B cell (primary cell): ENCODE data around the gene CRIM1. TPM values are rescaled to one million over a fixed set of nuclear protein-coding genes. Genes with fewer than 3 reads are reported as not detected.

Experiments
- ATAC-seq: fragments of 200-7000 bp; cut with Tn5 transposase; one replicate; pipeline ENCODE4 v1.10.0; 2021; ENCODE audit warnings: low read depth, mild to moderate bottlenecking, moderate number of reproducible peaks, moderate library complexity
- CTCF ChIA-PET: fragments of 350-600 bp; sonication (Branson Sonifier 250); formaldehyde crosslinking; loops from one replicate; lab custom pipeline; 2021; ENCODE audit warnings: antibody characterized with exemption, inconsistent platforms; lab: Charles Lee
- POLR2A ChIA-PET: fragments of 350-600 bp; sonication (Branson Sonifier 250); formaldehyde crosslinking; loops from one replicate; lab custom pipeline; 2021; ENCODE audit warnings: antibody characterized with exemption; lab: Charles Lee
- DNase-seq: peaks from one replicate; pipeline ENCODE4 v3.0.0; 2013
- H2AFZ ChIP-seq: 2 replicates; pipeline ENCODE4 v1.6.1; 2012; ENCODE audit warnings: mild to moderate bottlenecking, low read depth, low read length; ENCODE audit not compliant: insufficient read depth, poor library complexity, severe bottlenecking
- H3K27ac ChIP-seq, 2 donors: 1 replicate in 1 of 2; 2 replicates in 1 of 2; pipeline ENCODE4 v1.5.1; 2012 to 2013; ENCODE audit warnings: low read length in 2 of 2, mild to moderate bottlenecking in 2 of 2, moderate library complexity in 1 of 2
- H3K27me3 ChIP-seq, 4 experiments: fragments of 200-600 bp in 1 of 4; sonication (generic) in 1 of 4; replicated peaks in 1 of 4; 1 replicate in 2 of 4; 2 replicates in 2 of 4; pipeline versions ENCODE4 v1.6.1 to v1.7.0; 2013 to 2016; ENCODE audit warnings: low read length in 3 of 4, mild to moderate bottlenecking in 2 of 4, mixed read lengths in 1 of 4, moderate library complexity in 1 of 4; ENCODE audit not compliant: insufficient read depth in 4 of 4, control insufficient read depth in 3 of 4; ENCODE audit errors: control extremely low read depth in 1 of 4
- H3K36me3 ChIP-seq, 2 experiments: replicated peaks in 1 of 2; 1 replicate in 1 of 2; 2 replicates in 1 of 2; pipeline versions ENCODE4 v1.6.1 to v1.7.1; 2013; ENCODE audit warnings: low read length in 1 of 2; ENCODE audit not compliant: insufficient read depth in 2 of 2, control insufficient read depth in 1 of 2; ENCODE audit errors: control extremely low read depth in 1 of 2, extremely low read depth in 1 of 2
- H3K4me1 ChIP-seq, 2 donors: fragments of 200-600 bp in 1 of 2; sonication (generic) in 1 of 2; 1 replicate in 1 of 2; 2 replicates in 1 of 2; pipeline versions ENCODE4 v1.5.1 to v1.6.1; 2013 to 2017; ENCODE audit warnings: low read length in 2 of 2; ENCODE audit not compliant: control insufficient read depth in 2 of 2, insufficient read depth in 2 of 2
- H3K4me2 ChIP-seq: replicated peaks from 2 replicates; pipeline ENCODE3; 2012; ENCODE audit warnings: mild to moderate bottlenecking, low read depth, low read length; ENCODE audit not compliant: poor library complexity, severe bottlenecking
- H3K4me3 ChIP-seq, 5 experiments: fragments of 200-600 bp in 1 of 5; sonication (generic) in 1 of 5; 1 replicate in 3 of 5; 2 replicates in 2 of 5; pipeline versions ENCODE4 v1.5.1 to v1.7.0; 2011 to 2016; ENCODE audit warnings: low read length in 4 of 5, mild to moderate bottlenecking in 4 of 5, low read depth in 2 of 5, control low read depth in 1 of 5, moderate library complexity in 1 of 5; ENCODE audit not compliant: insufficient read depth in 1 of 5; ENCODE audit errors: control extremely low read depth in 1 of 5, extremely low read depth in 1 of 5
- H3K79me2 ChIP-seq: fragments of 200-600 bp; sonication (generic); one replicate; pipeline ENCODE4 v1.6.0; 2016; ENCODE audit warnings: low read length; ENCODE audit not compliant: control insufficient read depth, insufficient read depth
- H3K9ac ChIP-seq: fragments of 200-600 bp; sonication (generic); 2 replicates; pipeline ENCODE4 v1.6.1; 2017; ENCODE audit warnings: mild to moderate bottlenecking, low read length, moderate library complexity
- H3K9me3 ChIP-seq, 3 donors: one replicate each; pipeline versions ENCODE4 v1.6.1 to v1.7.1; 2013; ENCODE audit warnings: low read length in 2 of 3; ENCODE audit not compliant: control insufficient read depth in 2 of 3, insufficient read depth in 1 of 3; ENCODE audit errors: control extremely low read depth in 1 of 3
- H4K20me1 ChIP-seq: 2 replicates; pipeline ENCODE4 v1.6.0; 2012; ENCODE audit warnings: mild to moderate bottlenecking, low read length; ENCODE audit not compliant: insufficient read depth, control insufficient read depth, poor library complexity, severe bottlenecking
- H3K27ac Mint-ChIP-seq: one replicate; pipeline ENCODE4 v1.8.0; 2021; ENCODE audit warnings: mixed read lengths
- H3K27me3 Mint-ChIP-seq: one replicate; pipeline ENCODE4 v1.8.0; 2021; ENCODE audit warnings: mixed read lengths
- H3K4me1 Mint-ChIP-seq: one replicate; pipeline ENCODE4 v1.8.0; 2021; ENCODE audit warnings: mixed read lengths
- H3K4me3 Mint-ChIP-seq: one replicate; pipeline ENCODE4 v1.8.0; 2021; ENCODE audit warnings: mixed read lengths
- H3K9me3 Mint-ChIP-seq: one replicate; pipeline ENCODE4 v1.8.0; 2022; ENCODE audit warnings: mixed read lengths; ENCODE audit not compliant: insufficient read depth
- CTCF ChIP-seq: fragments of 200-600 bp; IDR thresholded peaks from one replicate; pipeline ENCODE4 v1.8.0; 2022; ENCODE audit warnings: antibody characterized with exemption, mild to moderate bottlenecking
- EZH2 ChIP-seq: IDR thresholded peaks from 2 replicates; pipeline ENCODE4 v1.6.1; 2012; ENCODE audit warnings: borderline replicate concordance, low read depth, mild to moderate bottlenecking, moderate library complexity, low read length; ENCODE audit not compliant: insufficient read depth, poor library complexity, severe bottlenecking
- WGBS: methylation state at CpG from one replicate; pipeline ENCODE4 v1.1.5; 2013; ENCODE audit warnings: missing lambda C conversion rate; ENCODE audit not compliant: insufficient coverage; 5-methylcytosine and 5-hydroxymethylcytosine counted together
- intact Hi-C: fragments of 100-400 bp; cut with micrococcal nuclease; formaldehyde crosslinking; loops from one replicate; pipeline ENCODE4 v1.10.0; 2022
- polyA plus RNA-seq: library from polyadenylated mRNA; depleted of rRNA; stranded (reverse); fragments of >200 nt; gene quantifications from 2 replicates; pipeline ENCODE4 v1.2.3, GENCODE V29; 2012
- total RNA-seq, 2 donors: library from RNA; stranded (reverse); fragments of 120-200 nt in 1 of 2; gene quantifications; 1 replicate in 1 of 2; 2 replicates in 1 of 2; pipeline versions ENCODE4 v1.2.3 to v1.2.4, GENCODE V29; 2013 to 2022

Gene CRIM1
- total and polyA plus RNA-seq, 2 donors (not counting 1 experiment from before 2014, with no cell fraction given), result 1.3 to 5.0 TPM

DNA sequence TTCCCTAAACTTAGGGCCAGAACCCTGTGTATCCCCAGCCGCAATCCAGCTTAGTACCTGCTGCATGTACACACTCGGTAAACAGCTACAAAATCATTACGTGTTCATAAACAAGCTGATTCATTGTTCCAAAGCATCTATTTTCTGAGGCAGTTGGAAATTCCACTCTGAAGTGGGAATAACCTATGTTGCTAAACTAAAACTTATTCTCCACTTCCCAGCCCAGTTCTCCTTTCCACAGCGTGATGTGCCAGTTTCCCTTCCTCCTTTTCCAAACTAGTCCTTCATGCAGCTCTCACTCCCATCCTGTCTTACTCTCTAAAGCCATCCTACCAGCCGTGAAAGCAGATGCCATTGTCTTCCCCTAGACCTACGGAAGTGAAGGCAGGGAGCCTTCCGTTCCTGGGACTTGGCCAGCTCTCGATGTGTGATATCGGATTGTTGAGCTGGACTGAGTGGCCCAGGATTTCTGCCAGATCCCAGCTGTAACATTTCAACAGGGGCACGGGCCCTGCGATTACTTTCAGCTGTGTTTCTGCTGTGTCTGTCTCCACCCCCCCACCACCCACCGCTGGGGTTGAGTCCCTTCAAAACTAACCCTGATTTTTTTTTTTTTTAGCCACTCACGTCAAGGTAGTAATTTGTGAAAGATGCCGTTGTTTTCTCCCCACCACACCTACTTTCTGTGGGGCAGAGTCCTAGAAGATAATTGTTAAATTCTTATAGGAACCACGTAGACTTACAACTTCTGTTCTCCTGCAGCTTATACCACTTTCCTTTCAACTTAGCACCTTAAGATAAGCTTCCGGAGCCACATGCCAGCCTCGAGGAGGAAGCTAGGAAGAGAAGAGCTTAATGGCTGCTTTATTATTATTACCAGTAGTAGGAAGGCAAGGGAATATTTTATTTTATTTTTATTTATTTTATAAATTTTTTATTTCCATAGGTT, 100.9 kb downstream of the CRIM1 start:
- Histone ChIP-seq H2AFZ (no peak overlapping the region), H3K9me3 (no peaks in the 10 kb centered on the region), H3K4me2 (no peak overlapping the region), H3K4me1 (peaks cover 6 to 7% of the 10 kb centered on the region in 2 donors), H3K27ac (no peak overlapping the region), H3K4me3 (no peak overlapping the region), H3K79me2 (no peaks in the 10 kb centered on the region), H3K36me3 (no peaks in the 10 kb centered on the region), H4K20me1 (no peaks in the 10 kb centered on the region), H3K9ac (no peak overlapping the region), H3K27me3 (no peaks in the 10 kb centered on the region)
- H3K9me3 Mint-ChIP-seq, result no peaks in the 10 kb centered on the region
- no peaks in the 10 kb centered on the region for H3K27me3 Mint-ChIP-seq
- ATAC-seq (no peak), DNase-seq (no peak)
- 80% methylated on average over 8 of the region's 17 CpGs for WGBS
- no peak for TF ChIP-seq CTCF
- no peak for TF ChIP-seq EZH2
- H3K4me3 Mint-ChIP-seq, result no peak overlapping the region
- ChIA-PET CTCF (no interaction called here), POLR2A (no interaction called here)
- no peaks in the 10 kb centered on the region for H3K4me1 Mint-ChIP-seq
- H3K27ac Mint-ChIP-seq, result no peak overlapping the region
- intact Hi-C loops, result no loop called here

DNA sequence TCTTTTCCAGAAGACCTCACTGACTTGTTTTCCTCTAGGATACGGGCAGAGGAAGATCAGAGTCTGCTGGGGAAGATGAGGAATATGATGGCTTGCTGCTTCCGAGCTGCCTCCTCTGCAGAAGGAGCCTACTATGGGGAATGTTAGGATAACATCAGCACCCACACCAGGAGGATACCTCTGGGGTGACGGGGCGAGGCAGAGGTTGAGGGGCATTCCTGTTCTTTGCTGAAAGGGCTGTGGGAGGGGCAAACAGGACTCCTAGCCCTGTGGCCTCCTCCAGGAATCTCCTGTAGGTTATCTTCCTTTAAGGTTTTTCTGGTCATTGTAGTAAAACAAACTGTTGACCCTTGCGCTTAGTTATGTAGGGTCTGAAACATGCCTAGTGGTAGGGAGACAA, 102.5 kb downstream of the CRIM1 start:
- Histone ChIP-seq H3K36me3 (no peaks in the 10 kb centered on the region), H3K27me3 (no peaks in the 10 kb centered on the region), H3K4me1 (peaks cover 10 to 13% of the 10 kb centered on the region in 2 donors), H3K4me3 (no peak overlapping the region), H2AFZ (no peak overlapping the region), H3K79me2 (no peaks in the 10 kb centered on the region), H3K9me3 (no peaks in the 10 kb centered on the region), H4K20me1 (no peaks in the 10 kb centered on the region), H3K4me2 (no peak overlapping the region), H3K27ac (no peak overlapping the region), H3K9ac (no peak overlapping the region)
- Mint-ChIP-seq H3K9me3 (no peaks in the 10 kb centered on the region), H3K4me3 (no peak overlapping the region), H3K4me1 (no peaks in the 10 kb centered on the region), H3K27ac (no peak overlapping the region), H3K27me3 (peaks cover under 1% of the 10 kb centered on the region)
- ChIA-PET CTCF (no interaction called here), POLR2A (no interaction called here)
- ATAC-seq (no peak), DNase-seq (no peak)
- no CpG with 5 or more reads among the region's 5 CpGs for WGBS
- intact Hi-C loops, result no loop called here
- no peak for TF ChIP-seq CTCF
- TF ChIP-seq EZH2, result no peak
